Heart left ventricle (tissue), 16 donors: ENCODE measurements around the gene LRP11. TPM values are rescaled to one million over a fixed set of nuclear protein-coding genes. Genes with fewer than 3 reads are reported as not detected.

Experiments used
- ATAC-seq, 4 donors: fragments of 200-7000 bp; cut with Tn5 transposase; one replicate each; pipeline ENCODE4 v1.9.1; 2020 to 2022; ENCODE audit warnings: moderate library complexity in 4 of 4, mild to moderate bottlenecking in 3 of 4, moderate number of reproducible peaks in 1 of 4
- DNase-seq, 5 donors: peaks; one replicate each; pipeline ENCODE4 v3.0.0-alpha.2; 2020
- H3K27ac ChIP-seq, 12 donors: fragments of 200-600 bp; sonication (generic) in 4 of 12; one replicate each; pipeline versions ENCODE4 v1.5.0 to v1.8.0; 2016 to 2022; ENCODE audit warnings: mild to moderate bottlenecking in 2 of 12
- H3K27me3 ChIP-seq, 9 donors: fragments of 200-600 bp; sonication (generic) in 2 of 9; one replicate each; pipeline versions ENCODE4 v1.5.1 to v1.8.0; 2016 to 2022; ENCODE audit warnings: mild to moderate bottlenecking in 3 of 9
- H3K36me3 ChIP-seq, 9 donors: fragments of 200-600 bp; sonication (generic) in 2 of 9; one replicate each; pipeline versions ENCODE4 v1.5.0 to v1.8.0; 2018 to 2022; ENCODE audit warnings: mild to moderate bottlenecking in 2 of 9
- H3K4me1 ChIP-seq, 12 donors: fragments of 200-600 bp; sonication (generic) in 4 of 12; one replicate each; pipeline versions ENCODE4 v1.5.0 to v1.8.0; 2016 to 2022; ENCODE audit warnings: mild to moderate bottlenecking in 3 of 12
- H3K4me3 ChIP-seq, 12 donors: fragments of 200-600 bp; sonication (generic) in 4 of 12; one replicate each; pipeline versions ENCODE4 v1.5.0 to v1.8.0; 2017 to 2022; ENCODE audit warnings: mild to moderate bottlenecking in 9 of 12, moderate library complexity in 4 of 12
- H3K9me3 ChIP-seq, 12 donors: fragments of 200-600 bp; sonication (generic) in 4 of 12; one replicate each; pipeline versions ENCODE4 v1.5.0 to v1.8.0; 2016 to 2022; ENCODE audit warnings: mild to moderate bottlenecking in 1 of 12
- CTCF ChIP-seq, 12 donors: fragments of 200-600 bp; sonication (generic) in 4 of 12; IDR thresholded peaks; one replicate each; pipeline versions ENCODE4 v1.5.0 to v1.8.0; 2018 to 2022; ENCODE audit warnings: antibody characterized with exemption in 12 of 12, mild to moderate bottlenecking in 5 of 12
- POLR2A ChIP-seq, 2 donors: fragments of 450-650 bp; IDR thresholded peaks; one replicate each; pipeline ENCODE4 v1.6.1; 2017; ENCODE audit warnings: antibody characterized with exemption in 2 of 2, mild to moderate bottlenecking in 2 of 2, moderate library complexity in 2 of 2
- WGBS, 4 donors: extraction: QIAGEN DNeasy Blood & Tissue Kit in 2 of 4; methylation state at CpG; one replicate each; pipeline versions ENCODE4 v1.1.5 to v1.1.7; 2013 to 2018; 5-methylcytosine and 5-hydroxymethylcytosine counted together
- intact Hi-C, 10 donors: fragments of 100-400 bp; cut with DNase I; formaldehyde crosslinking; loops; one replicate each; pipeline versions ENCODE4 v1.11.1 to v1.14.2; 2022
- polyA plus RNA-seq, 2 donors: library from polyadenylated mRNA; stranded (reverse); fragments of 200-250 nt; gene quantifications; one replicate each; pipeline ENCODE4 v1.2.3, GENCODE V29; 2013
- total RNA-seq, 9 donors: library from RNA; depleted of rRNA in 2 of 9; stranded (reverse); fragments of >200 nt in 2 of 9; fragmentation: NEBNext Ultra II Directional in 3 of 9; extraction: Animal tissue kit (Norgen Biotek cat#: 25700) in 3 of 9; gene quantifications; one replicate each; pipeline versions ENCODE4 v1.1.0 to v1.2.4, GENCODE V29; 2016 to 2023
- donor health status: ischemic (EF 13 %, LVEDD 7.1; RV severe dilation, severe dysfunction).
- donor health status: healthy with polysubstance abuse.
- donor health status: DM: no; HTN: yes; CAD: no.
- donor health status: DM: no; HTN: no; CAD: no.
- donor health status: ischemic (EF 25% LVEDD 6.9; RV normal size, moderate dysfunction).
- donor health status: ischemic (EF 25% LVEDD 5.7; RV mildly dilated, moderate dysfunction).
- donor health status: healthy.
- donor health status: DM: yes; HTN: yes; CAD: no.
- donor health status: ischemic (EF 35%, LVEDD 5.7; RV mildly dilated, moderate dysfunction).
- donor health status: nonischemic (EF 11% LVEDD 7.7; RV severe dilation, severe dysfunction).
- donor health status: DM: yes; HTN: yes; CAD: no.
- donor health status: PGD.
- donor health status: ischemic (EF 29% LVEDD 5.4; RV normal size, mild dysfunction).
- donor health status: nonischemic (EF 23%, LVEDD 6.1; RV moderate dilation, normal function).

Gene LRP11
- total and polyA plus RNA-seq, 11 donors = 5.0 to 23.8 (median 12.5) TPM

GRCh38 chr6:149872233-149872632 lies 8.1 kb upstream of the LRP11 start:
- WGBS, 4 donors = 84 to 96% (median 90%) methylated on average over 1 of the region's 1 CpG

GRCh38 chr6:149871182-149871581 lies 7.0 kb upstream of the LRP11 start:
- WGBS, 4 donors = 89 to 94% (median 90%) methylated on average over 2 of the region's 2 CpGs
- no peaks in the 10 kb centered on the region for H3K36me3 ChIP-seq
- no peak for ATAC-seq
- no peak for DNase-seq
- no peaks in the 10 kb centered on the region for H3K27me3 ChIP-seq
- no peak overlapping the region for H3K4me3 ChIP-seq
- TF ChIP-seq CTCF (IDR thresholded peaks at IDR 0.05) (no peak), POLR2A (IDR thresholded peaks at IDR 0.05) (no peak)
- no peaks in the 10 kb centered on the region for H3K4me1 ChIP-seq
- no peak overlapping the region for H3K27ac ChIP-seq
- intact Hi-C loops = no loop called here
- peaks cover 0 to 19% (median 0%) of the 10 kb centered on the region in 12 donors for H3K9me3 ChIP-seq

More at GRCh38 chr6:149872233-149872632, 8.1 kb upstream of the LRP11 start:
- no peaks in the 10 kb centered on the region for H3K36me3 ChIP-seq
- ATAC-seq (no peak), DNase-seq (no peak)
- H3K27me3 ChIP-seq = no peaks in the 10 kb centered on the region
- peaks cover 0 to 19% (median 0%) of the 10 kb centered on the region in 12 donors for H3K9me3 ChIP-seq
- H3K27ac ChIP-seq = no peak overlapping the region
- no peak overlapping the region for H3K4me3 ChIP-seq
- no peaks in the 10 kb centered on the region for H3K4me1 ChIP-seq
- TF ChIP-seq CTCF (IDR thresholded peaks at IDR 0.05) = no peak
- TF ChIP-seq POLR2A (IDR thresholded peaks at IDR 0.05) = no peak
- intact Hi-C loops = no loop called here

GRCh38 chr6:149869275-149869892 lies 5.2 kb upstream of the LRP11 start:
- WGBS, 4 donors = 69 to 74% (median 72%) methylated on average over 10 of the region's 10 CpGs

More at GRCh38 chr6:149869275-149869892, 5.2 kb upstream of the LRP11 start:
- Histone ChIP-seq H3K36me3 (no peaks in the 10 kb centered on the region), H3K4me3 (no peak overlapping the region), H3K27me3 (no peaks in the 10 kb centered on the region), H3K27ac (no peak overlapping the region), H3K9me3 (peaks cover 0 to 19% (median 0%) of the 10 kb centered on the region in 12 donors), H3K4me1 (peaks cover 0 to 8% (median 4%) of the 10 kb centered on the region in 12 donors)
- intact Hi-C loops = loop anchor here in 6 of 10 donors (5.0 to 10.0 kb wide), 5 partner anchors 37 to 305 kb away; partner anchors contain the start of genes GINM1 (in 1 of the 6), LATS1 (in 1 of the 6), NUP43 (in 1 of the 6) and PCMT1 (in 1 of the 6)
- TF ChIP-seq CTCF (IDR thresholded peaks at IDR 0.05) = no peak
- TF ChIP-seq POLR2A (IDR thresholded peaks at IDR 0.05) = no peak
- DNase-seq = no peak
- no peak for ATAC-seq
